Suppressor macrophage treated with lipopolysaccharide for 4 hours (primary cell): Measurements from ENCODE around the gene ABAT.
A peak's percentile ranks its signal among the peaks of the same experiment; 100 is the strongest.

ENCODE experiments used
- DNase-seq: peaks from one replicate; pipeline ENCODE4 v3.0.0-alpha.2; 2020

Gene ABAT

DNA sequence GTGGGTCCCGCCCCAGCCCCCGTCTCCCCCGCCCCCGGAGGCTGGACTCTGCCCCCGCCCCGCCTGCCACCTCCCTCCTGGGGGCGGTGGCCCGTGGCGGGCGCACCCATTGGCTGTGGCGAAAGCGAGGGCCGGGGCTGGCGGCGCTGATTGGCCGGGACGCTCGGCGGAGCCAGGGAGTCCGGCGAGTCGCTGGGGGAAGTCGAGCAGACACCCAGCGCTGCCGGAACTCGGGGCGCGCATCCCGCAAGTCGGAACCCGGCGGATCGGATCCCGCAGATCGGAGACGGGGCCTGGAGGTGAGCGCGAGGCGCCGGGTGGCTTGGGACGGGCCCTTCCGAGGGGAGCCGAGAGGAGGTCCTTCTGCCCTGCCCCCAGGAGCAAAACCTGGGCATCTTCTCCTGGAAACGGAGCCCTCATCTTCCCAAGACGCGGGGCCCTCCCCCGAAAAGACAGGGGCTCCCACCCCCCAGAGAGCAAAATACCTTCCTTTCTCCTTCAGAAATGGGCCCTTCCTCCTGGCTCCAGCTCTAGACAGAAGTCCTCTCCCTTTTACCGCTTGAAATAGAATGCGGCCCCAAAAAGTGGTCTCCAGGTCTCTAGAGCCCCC lies at the start of gene ABAT:
ABAT (plus strand) TSS at position 205 of the 610 bp plus-strand sequence. CDS start 61,123 bp downstream, outside the sequence.
- DNase-seq, result peak; percentile 89

DNA sequence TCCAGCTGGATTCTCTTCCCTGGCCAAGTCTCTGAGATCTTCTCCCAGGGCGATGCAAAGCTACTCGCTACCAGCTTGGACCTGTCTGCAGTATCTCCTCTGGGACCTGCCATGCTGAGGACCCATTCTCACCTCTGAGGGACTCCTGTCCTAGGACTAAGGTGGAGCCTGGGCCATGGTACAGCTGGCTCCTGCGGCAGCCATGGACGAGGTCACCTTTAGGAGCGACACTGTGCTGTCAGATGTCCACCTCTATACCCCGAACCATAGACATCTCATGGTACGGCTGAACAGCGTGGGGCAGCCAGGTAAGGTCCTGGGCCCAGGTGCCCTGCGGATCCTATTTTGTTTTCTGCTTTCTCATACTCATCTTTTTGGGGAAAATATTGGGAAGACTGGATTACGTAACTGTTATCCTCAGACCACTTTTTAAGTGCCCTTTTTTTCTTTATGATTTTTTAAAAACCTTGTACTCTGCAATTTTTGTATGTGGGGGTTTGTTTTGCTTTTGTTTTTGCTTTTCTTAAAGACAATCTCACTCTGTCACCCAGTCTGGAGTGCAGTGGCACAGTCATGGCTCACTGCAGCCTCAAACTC lies 48.8 kb upstream of the ABAT start:
- DNase-seq, result no peak

DNA sequence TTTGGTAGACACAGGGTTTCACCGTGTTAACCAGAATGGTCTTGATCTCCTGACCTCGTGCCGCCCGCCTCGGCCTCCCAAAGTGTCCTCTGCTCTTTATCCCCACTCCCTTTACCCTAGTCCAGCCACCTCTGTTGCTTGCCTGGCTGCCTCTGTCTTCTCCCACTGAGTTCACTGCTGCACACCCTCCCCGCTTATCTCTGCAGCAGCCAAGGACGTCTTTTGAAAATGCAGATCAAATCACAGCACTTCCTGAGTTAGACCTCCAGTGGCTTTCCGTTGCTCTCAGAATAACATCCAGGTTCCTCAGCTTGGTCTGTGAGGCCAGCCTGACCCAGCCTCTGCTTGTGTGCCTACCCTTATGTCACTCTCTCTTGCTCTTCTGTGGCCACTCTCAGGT lies 47.5 kb upstream of the ABAT start:
- no peak for DNase-seq

DNA sequence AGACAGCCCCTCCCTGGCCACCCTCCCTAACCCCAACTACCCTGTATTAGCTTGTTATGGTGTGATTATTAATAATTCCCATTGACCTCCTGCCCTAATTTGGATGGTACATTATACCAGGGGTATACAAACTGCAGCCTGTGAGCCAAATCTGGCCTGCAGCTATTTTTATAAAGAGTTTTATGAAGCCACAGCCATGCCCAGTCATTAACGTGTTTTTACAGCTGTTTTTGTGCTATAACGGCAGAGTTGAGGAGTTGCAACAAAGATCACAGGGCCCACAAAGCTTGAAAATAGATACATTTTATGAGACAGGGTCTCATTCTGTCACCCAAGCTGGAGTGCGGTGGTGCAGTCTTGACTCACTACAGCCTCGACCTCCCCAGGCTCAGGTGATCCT lies 47.0 kb upstream of the ABAT start:
- DNase-seq, result no peak

DNA sequence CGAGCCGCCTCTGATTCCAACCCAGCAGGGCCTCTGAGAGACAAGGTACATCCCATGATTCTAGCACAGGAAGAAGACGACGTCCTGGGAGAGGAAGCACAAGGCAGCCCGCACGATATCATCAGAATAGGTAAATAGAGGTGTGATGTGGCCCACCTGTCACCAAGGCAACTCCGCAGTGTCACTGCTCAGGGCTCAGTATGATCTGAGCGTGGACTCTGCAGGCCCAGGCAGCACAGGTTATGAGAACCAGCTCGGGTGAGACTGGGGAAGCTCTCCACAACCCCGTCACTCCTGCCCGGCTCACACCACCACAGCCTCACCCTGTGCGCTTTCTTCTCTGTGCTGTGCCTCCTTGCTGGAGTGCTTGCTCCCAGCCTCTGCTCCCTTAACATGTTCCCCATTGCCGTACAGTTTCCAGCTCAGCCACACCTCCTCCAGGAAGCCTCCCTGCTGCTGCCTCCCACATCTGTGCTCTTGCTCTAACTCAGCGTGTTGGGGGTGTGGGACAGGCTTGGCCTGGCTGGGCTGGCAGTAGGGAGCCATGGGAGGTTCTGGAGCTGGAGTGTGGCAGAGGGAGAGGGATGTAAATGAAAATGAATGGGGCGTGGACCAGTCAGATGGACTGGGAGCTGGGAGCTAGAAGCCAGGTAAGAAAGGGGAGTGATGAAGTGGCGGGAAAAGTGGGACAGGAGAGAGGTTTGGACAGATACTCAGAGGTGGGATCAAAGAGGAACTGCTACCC lies 45.3 kb upstream of the ABAT start:
- no peak for DNase-seq

DNA sequence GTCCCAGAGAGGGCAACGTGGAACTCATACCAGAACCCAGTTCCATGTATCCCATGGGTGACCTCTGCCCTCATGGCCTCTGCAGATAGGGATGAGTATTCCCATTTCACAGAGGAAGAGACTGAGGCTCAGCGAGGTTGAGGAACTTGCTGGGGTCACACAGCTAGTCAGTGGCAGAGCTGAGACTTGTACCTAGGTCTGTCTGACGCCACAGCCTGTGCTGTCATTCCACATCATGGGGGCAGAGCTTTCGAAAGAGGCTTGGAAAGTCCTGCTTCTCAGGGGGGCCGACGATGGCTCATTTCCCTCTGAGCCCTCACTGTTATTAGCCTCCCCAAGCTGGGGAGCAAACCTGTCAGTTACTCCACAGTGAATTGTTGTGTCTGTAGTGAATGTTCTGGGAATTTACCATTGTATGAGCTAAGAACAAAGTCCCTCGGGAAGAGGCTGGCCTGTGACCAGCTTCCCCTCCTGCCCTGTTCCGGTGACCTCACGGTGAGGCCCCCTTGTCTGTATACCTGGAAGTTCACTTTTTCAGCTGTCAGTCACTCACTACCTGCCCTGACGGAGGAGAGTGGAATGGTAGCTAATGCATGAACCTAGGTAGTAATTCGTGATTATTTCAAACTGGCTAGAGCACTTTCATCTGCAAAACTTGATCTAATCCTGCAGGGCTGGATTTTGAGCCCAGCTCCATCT lies 44.0 kb upstream of the ABAT start:
- peak; percentile 28 for DNase-seq

DNA sequence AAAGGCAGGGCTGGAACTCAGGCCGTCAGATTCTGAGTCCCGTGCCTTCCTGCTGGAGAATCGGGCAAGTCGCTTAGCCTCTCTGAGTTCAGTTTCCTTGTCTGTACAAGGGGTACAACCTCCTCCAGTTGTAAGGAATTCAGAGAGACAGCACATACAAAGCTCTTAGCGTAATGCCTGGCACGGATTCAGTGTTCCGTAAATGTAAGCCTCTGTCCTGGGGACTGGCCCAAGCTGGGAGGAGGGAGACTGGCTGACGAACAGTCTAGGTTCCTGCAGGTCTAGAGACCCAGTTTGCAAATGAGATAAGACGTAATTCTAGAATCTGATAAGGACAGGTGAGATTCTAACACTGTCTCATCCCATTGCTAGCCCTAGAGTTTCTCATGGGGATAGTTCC lies 43.0 kb upstream of the ABAT start:
- DNase-seq, result no peak

DNA sequence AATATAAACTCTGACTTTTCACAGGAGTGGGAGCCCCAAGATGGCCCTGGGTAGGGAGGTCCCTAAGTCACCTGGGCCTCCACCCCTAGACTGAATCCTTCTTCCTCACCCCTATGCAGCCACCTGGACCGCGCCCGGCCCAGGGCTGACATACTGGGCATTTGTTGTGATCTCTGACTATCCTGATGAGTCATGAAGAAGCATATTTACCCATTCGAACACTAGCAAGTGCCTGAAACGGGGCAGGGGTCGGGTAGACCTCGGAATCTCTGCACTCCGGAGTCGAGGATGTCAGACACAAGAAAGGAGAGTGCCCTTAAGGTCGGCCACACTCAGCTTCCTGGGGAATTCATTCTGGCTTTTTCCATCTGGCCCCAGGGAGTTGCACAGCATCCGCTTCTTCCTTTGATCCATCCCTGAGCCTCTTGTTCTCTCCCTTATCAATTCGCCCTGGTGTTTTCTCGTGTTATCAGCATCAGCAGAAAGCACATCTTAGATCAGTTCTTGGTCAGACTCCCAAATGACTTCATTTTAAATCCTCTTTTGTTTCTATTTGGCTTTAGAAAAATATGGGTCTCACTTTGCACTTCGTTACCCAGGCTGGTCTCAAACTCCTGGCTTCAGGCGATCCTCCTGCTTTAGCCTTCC lies 42.5 kb upstream of the ABAT start:
- no peak for DNase-seq

DNA sequence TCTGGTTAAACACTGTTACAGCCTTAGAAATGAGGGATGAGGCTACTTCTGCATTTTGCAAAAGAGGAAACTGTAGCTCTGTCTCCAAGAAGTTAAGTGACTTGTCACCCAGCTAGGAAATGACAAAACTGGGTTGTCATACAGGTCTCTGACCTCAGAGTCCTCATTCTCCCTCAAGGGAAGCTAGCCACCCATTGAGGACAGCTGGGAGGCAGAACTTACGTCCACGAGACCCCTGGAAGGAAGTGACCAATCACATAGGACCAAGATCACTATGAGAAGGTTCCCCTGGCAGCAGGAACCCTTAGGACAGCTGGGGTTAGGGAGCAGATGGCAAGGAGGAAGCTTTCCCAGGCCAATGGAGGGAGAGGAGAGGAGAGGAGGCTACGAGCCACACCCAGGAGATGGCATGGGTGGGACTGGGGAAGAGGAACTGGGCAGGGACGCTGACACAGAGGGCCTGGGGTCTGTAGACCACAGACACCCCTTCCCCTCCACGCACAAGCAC lies 41.7 kb upstream of the ABAT start:
- peak; percentile 96 for DNase-seq

DNA sequence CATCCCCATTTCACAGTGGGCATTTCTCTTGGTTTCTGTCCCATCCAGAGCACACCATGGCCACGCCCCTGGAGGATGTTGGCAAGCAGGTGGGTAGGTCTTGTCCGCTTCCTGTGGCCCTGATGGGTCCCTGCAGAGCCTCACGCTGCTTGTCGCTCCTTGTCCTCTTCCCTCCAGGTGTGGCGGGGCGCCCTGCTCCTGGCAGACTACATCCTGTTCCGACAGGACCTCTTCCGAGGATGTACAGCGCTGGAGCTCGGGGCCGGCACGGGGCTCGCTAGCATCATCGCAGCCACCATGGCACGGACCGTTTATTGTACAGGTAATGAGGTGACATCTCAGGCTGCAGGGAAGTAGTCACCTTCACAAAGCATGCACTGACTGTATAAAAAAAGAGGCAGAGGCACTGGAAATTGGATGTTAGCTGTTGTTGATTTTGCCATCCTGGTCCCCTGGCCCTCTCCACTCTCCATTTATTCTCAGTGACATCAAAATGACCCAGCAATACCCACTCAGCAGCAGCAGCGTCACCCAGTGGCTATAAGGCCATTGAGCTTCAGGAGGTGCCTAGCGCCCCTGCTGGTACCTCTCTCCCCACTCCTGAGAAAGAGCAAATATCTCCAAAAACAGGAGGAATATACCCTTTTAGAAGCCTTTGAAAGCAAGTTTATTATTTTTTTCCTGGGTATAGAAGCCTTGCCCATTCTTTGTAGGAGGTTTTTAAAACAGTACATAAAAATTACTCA lies 39.3 kb upstream of the ABAT start:
- no peak for DNase-seq

DNA sequence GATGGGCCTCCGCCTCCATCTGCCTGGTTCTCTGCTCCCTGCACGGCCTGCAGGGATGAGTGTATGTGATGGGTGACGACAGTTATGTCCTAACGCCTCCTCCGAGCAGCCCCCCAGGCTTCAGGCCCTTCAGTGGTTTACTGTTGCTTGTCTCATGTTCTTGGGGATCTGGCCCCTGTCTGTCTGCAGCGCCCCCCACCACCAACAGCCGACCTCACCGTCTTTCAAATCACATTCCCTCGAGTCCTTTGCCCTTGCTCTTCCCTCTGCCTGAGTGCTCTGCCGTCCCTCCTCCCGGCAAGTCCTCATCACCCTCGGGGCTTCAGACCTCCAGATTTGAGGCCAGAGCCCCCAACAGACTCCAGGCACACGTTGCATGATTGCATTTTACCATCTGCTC lies 34.7 kb upstream of the ABAT start:
- no peak for DNase-seq

DNA sequence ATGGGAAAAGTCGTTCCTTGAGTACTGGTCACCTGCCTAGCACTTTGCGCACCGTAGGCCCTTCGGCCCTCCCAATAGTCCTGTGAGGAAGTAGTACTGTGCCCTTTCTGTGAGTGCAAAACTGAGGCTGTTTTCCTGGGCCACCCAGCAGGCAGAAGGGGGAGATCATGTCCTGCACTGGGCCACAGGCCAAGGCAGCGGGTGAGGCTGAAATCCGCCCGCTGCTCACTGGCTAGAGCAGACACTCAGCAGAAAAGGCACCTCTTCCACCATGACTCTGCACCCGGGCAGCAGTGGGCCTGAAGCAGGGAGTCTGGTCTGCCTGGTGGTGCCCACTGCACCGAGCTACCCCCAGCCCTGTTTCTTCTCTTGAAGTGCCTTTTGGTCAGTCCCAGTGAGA lies 32.7 kb upstream of the ABAT start:
- no peak for DNase-seq

DNA sequence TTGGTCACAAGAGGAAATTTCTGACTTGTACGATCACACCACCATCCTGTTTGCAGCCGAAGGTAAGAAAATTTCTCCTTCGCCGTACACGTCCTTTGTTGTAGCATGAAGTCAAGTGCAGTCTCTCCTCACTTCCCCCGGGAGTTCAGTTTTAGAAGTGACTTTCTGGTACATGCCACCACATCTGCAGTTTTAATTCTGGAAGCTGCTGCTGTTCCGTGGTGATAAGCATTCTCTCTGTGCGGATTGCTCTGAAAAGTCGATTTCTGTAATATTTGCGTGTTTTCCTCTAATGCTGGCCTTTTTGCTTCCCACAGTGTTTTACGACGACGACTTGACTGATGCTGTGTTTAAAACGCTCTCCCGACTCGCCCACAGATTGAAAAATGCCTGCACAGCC lies 32.3 kb upstream of the ABAT start:
- DNase-seq, result no peak

DNA sequence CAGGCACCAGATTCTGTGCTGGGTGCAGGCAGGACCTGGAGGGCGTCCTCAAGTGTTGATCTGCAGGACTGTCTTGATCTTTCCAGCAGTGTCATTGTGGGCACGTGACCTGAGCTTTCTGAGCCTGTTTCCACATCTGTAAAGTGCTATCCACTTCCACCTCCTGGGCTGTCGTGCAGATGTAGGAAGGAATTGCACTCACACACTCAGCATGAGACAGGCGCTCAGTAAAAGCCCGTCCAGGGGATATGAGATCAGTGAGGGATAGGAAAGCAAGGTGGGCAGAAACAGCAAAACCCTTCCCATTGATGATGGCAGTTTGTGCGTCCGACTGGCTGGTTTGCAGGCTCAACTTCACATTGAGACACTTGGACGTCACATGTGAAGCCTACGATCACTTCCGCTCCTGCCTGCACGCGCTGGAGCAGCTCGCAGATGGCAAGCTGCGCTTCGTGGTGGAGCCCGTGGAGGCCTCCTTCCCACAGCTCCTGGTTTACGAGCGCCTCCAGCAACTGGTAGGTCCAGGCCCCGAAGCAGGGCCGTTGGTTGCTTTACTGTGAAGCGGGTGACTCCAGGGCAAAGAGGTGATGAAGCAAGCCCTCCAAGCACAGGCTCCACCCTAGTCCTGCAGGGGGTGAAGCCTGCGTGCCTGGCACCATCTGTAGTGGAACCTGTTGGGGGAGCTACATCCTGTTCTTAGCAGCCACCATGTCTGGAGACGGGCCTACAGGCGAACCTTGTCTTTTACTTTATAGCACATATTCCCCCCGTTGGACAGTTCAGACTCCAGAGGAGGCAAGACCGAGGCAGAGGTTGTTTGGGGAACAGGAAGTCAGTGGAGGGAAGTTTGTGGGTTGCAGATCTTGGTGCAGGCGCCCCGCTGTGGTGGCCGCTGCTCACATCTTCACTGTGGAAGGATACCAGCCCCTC lies 29.9 kb upstream of the ABAT start:
- DNase-seq, result peak; percentile 70

DNA sequence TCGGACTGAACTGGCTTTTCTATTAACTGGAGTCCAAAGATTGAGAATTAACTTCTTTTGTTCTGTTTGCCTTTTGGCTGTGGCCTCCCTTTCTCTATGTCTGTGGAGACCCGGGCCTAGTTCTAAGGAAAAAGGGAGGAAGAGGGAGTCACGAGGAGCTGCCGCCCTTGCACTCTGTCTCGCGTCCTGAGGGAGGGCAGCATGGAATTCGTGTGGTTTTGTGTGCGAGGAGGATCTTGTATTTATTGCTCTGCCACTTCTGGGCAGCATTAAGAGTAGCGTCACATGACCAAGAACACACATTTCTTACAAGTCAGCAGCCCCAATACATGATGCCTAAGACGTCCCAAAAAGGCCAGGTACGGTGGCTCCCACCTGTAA lies 29.3 kb upstream of the ABAT start:
- no peak for DNase-seq

DNA sequence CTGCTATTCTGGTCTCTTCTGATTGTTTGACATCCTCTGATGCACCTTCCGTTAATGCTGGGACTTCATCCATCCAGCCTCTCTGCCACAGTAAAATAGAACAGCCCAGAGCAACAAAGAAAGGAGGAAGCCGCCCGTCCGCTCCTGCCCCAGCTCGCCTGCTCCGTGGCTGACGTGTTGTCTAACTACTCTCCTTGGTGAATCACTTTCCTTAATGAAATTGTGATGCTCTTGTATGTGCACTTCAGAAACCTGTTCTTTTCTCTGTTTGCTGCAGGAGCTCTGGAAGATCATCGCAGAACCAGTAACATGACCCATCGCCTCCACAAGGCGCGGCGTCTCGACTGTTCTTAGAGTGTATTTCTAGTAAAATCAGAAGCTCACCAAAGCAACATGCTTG lies 28.6 kb upstream of the ABAT start:
- no peak for DNase-seq

DNA sequence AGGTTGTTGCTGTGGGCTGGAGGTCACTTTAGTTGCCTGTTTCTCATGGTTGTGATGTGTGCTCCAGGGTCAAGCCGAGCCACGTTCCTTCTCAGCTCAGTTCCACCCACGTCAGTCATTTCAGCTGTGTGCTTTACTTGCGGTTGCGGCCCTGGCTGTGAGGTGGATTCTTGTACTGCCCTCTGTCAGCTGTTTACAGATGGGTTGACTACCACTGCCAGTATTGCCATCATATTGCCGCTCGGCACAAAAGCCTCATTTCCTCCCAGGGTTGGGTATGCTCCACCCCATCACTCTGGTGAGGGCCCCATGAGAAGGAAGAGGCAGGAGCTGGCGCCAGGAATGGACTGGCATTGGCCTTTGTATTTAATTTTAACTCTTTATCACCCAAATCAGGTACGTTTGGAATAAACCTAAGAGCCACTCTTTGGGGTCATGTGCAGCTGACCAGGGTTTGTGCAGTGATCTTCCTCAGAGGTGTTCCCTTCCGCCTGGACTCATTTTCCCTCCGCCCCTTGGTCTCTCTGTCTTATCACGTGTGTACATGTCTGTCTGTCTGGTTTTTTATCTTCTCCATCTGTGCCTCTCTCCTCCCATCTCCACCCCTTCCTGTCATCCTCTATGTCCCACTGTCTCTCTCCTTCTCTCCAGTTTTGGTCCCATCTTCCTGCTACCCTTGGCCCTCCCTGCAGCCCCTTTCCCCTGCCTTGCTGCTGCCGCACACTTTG lies 27.9 kb upstream of the ABAT start:
- no peak for DNase-seq

DNA sequence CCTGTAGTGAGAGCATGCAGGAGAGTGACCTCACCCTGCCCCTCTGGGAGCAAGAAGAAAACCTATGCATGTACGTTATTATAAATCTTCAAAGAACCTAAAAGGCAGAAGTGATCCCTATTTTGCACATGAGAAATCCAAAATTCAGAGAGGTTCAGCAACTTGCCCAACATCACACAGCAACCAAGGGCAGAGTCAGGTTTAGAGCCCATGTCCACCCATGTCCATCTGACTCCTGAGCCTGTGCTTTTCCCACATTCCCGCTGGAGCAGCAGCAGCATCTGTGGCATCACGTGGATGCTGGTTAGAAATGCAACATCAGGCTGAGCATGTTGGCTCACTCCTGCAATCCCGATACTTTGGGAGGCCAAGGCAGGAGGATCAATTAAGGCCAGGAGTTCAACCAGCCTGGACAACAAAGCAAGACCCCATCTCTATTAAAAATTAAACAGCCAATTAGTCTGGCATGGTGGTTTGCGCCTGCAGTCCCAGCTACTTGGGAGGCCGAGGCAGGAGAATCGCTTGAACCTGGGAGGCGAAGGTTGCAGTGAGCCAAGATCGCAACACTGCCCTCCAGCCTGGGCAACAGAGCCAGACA lies 26.6 kb upstream of the ABAT start:
- DNase-seq, result no peak

DNA sequence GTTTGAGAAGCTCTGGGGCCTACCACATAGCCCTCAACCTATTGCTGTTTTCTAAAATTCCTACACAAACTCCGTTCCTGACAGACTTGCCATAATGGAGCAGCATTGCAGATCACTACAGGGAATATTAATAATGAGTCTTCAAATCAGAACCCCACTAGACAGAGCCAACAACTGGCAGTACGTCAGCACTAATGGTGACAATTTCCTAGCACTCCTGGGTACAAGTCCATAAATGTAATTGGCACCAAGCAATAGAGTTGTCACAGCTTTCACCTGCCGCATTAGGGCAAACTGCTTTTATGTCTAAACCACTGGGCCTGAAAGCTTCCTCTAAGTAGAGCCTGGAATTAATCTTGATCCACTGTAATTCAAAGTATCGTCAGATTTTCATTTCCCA lies 25.5 kb upstream of the ABAT start:
- no peak for DNase-seq
